Lung (tissue), 12 donors: ENCODE measurements around the gene ASB1. TPM values are rescaled to one million over a fixed set of nuclear protein-coding genes. Genes with fewer than 3 reads are reported as not detected.

Source experiments
- ATAC-seq: fragments of 200-7000 bp; cut with Tn5 transposase; one replicate; pipeline ENCODE4 v1.9.1; 2020; ENCODE audit warnings: moderate number of reproducible peaks; ENCODE audit not compliant: insufficient read depth, low FRiP score
- DNase-seq, 3 donors: peaks; one replicate each; pipeline ENCODE4 v3.0.0-alpha.2; 2013 to 2017
- H3K27ac ChIP-seq, 2 donors: one replicate each; pipeline ENCODE4 v1.5.1; 2013; ENCODE audit warnings: mild to moderate bottlenecking in 2 of 2, moderate library complexity in 2 of 2, control low read depth in 1 of 2, inconsistent platforms in 1 of 2, low read depth in 1 of 2, low read length in 1 of 2
- H3K27me3 ChIP-seq, 3 donors: one replicate each; pipeline ENCODE4 v1.5.1; 2013; ENCODE audit warnings: low read length in 2 of 3; ENCODE audit not compliant: control insufficient read depth in 3 of 3, insufficient read depth in 3 of 3
- H3K36me3 ChIP-seq, 4 donors: one replicate each; pipeline ENCODE4 v1.5.1; 2013; ENCODE audit warnings: low read length in 4 of 4, mild to moderate bottlenecking in 1 of 4, moderate library complexity in 1 of 4; ENCODE audit not compliant: control insufficient read depth in 4 of 4, insufficient read depth in 4 of 4
- H3K4me1 ChIP-seq, 5 donors: one replicate each; pipeline ENCODE4 v1.5.1; 2013; ENCODE audit warnings: low read length in 5 of 5, mild to moderate bottlenecking in 2 of 5, moderate library complexity in 1 of 5; ENCODE audit not compliant: control insufficient read depth in 5 of 5, insufficient read depth in 5 of 5
- H3K4me3 ChIP-seq: one replicate; pipeline ENCODE4 v1.5.1; 2013; ENCODE audit warnings: mild to moderate bottlenecking, control low read depth, moderate library complexity
- H3K9ac ChIP-seq, 2 donors: one replicate each; pipeline ENCODE4 v1.5.1; 2013; ENCODE audit warnings: low read length in 2 of 2, control low read depth in 1 of 2; ENCODE audit not compliant: insufficient read depth in 1 of 2
- H3K9me3 ChIP-seq, 4 donors: one replicate each; pipeline ENCODE4 v1.5.1; 2013; ENCODE audit warnings: low read length in 3 of 4, mild to moderate bottlenecking in 1 of 4, moderate library complexity in 1 of 4; ENCODE audit not compliant: control insufficient read depth in 4 of 4, insufficient read depth in 3 of 4
- CTCF ChIP-seq: IDR thresholded peaks from 2 replicates; pipeline ENCODE4 v1.5.1; 2012; ENCODE audit warnings: mild to moderate bottlenecking; ENCODE audit errors: control extremely low read depth, extremely low read depth
- WGBS, 2 donors: extraction: QIAGEN DNeasy Blood & Tissue Kit; methylation state at CpG; one replicate each; pipeline ENCODE4 v1.1.7; 2013; 5-methylcytosine and 5-hydroxymethylcytosine counted together
- polyA plus RNA-seq, 2 donors: library from polyadenylated mRNA; stranded (reverse); fragments of 200-250 nt; gene quantifications; one replicate each; pipeline ENCODE4 v1.2.1, GENCODE V29; 2013
- total RNA-seq, 2 donors: library from RNA; depleted of rRNA in 1 of 2; stranded (reverse); fragments of >200 nt in 1 of 2; gene quantifications; one replicate each; pipeline ENCODE4 v1.2.1, GENCODE V29; 2014 to 2021
- donor health status: control.
- donor health status: control.
- donor health status: Bipolar disorder and iron deficiency.
- donor health status: healthy.
- donor health status: DM: yes; HTN: yes; CAD: no.

ASB1 gene
- total and polyA plus RNA-seq, 4 donors, result 17.7 to 34.9 (median 20.6) TPM

GRCh38 chr2:238457927-238458324, 31.2 kb downstream of the ASB1 start:
- DNase-seq (no peak), ATAC-seq (no peak)
- Histone ChIP-seq H3K4me3 (no peak overlapping the region), H3K4me1 (peaks cover 0 to 6% (median 0%) of the 10 kb centered on the region in 5 donors), H3K9ac (no peak overlapping the region), H3K27me3 (no peaks in the 10 kb centered on the region), H3K27ac (no peak overlapping the region), H3K9me3 (peaks cover 0 to 4% (median 0%) of the 10 kb centered on the region in 4 donors), H3K36me3 (no peaks in the 10 kb centered on the region)
- TF ChIP-seq CTCF, result no peak
- WGBS, 2 donors, result 88 to 95% methylated on average over 3 of the region's 3 CpGs

- Histone ChIP-seq H3K4me3 (no peak overlapping the region), H3K36me3 (no peaks in the 10 kb centered on the region), H3K27me3 (no peaks in the 10 kb centered on the region), H3K9ac (no peak overlapping the region), H3K9me3 (peaks cover 0 to 4% (median 0%) of the 10 kb centered on the region in 4 donors), H3K27ac (no peak overlapping the region), H3K4me1 (peaks cover 0 to 6% (median 0%) of the 10 kb centered on the region in 5 donors)
- DNase-seq (no peak), ATAC-seq (no peak)
- TF ChIP-seq CTCF, result no peak
- 73 to 79% methylated on average over 12 of the region's 12 CpGs for WGBS, 2 donors
Observed at GRCh38 chr2:238458651-238459050, 31.9 kb downstream of the ASB1 start.

DNA sequence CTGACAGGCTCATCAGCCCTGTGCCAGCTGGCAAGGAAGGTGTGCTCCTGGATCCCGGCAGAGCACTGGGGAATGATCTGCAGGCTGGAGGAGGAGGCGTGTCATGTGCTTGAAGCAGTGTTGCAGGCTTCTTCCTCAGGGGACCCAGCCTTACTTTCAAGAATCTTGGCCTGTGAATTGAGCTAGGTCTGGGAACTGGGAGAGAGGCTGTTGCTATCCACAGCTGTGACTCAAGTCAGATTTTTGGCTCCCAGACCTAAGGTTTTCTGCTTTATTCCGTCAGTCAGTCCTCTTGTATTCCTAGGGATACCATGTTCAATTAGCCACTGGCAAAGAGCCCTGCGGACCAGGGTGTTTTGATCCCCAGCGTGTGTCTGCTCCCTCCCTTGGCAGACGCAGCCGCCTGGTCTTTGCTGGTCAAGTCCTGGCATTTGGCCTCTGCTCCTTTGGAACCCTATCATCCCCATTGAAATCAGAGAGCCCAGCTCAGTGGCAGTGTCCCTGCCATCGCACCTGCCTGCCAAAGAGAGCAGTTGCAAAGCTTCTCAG, 32.4 kb downstream of the ASB1 start:
- H3K36me3 ChIP-seq, result no peaks in the 10 kb centered on the region
- H3K9ac ChIP-seq, result no peak overlapping the region
- no peak overlapping the region for H3K27ac ChIP-seq
- ATAC-seq (no peak), DNase-seq (peak in 2 of 3 donors; percentile 20 to 62)
- 67 to 89% methylated on average over 8 of the region's 8 CpGs for WGBS, 2 donors
- H3K4me1 ChIP-seq, result peaks cover 0 to 6% (median 0%) of the 10 kb centered on the region in 5 donors
- peaks cover 0 to 4% (median 0%) of the 10 kb centered on the region in 4 donors for H3K9me3 ChIP-seq
- no peak for TF ChIP-seq CTCF
- H3K4me3 ChIP-seq, result no peak overlapping the region
- H3K27me3 ChIP-seq, result no peaks in the 10 kb centered on the region

DNA sequence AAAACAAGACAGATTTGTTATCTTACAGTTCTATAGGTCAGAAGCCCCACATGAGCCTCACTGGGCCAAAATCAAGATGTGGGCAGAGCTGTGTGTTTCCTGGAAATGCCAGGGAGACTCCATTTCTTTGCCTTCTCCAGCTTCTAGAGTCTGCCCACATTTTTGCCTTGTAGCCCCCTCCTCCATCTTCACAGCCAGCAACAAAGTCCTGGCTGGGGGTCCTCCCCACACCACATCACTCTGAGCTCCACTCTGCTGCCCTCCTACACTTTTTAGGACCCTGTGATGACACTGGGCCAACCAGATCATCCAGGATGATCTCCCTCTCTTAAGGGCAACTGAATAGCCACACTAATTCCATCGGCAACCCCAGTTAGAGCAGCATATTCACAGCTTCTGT, 34.3 kb downstream of the ASB1 start:
- TF ChIP-seq CTCF, result no peak
- 95 to 100% methylated on average over 1 of the region's 1 CpG for WGBS, 2 donors
- ATAC-seq, result no peak

More for the DNA sequence above, 34.3 kb downstream of the ASB1 start:
- H3K4me1 ChIP-seq, result peaks cover 0 to 6% (median 0%) of the 10 kb centered on the region in 5 donors
- no peak overlapping the region for H3K9ac ChIP-seq
- no peak for DNase-seq
- no peak overlapping the region for H3K4me3 ChIP-seq
- H3K27ac ChIP-seq, result no peak overlapping the region
- H3K27me3 ChIP-seq, result no peaks in the 10 kb centered on the region
- peaks cover 0 to under 1% (median 0%) of the 10 kb centered on the region in 4 donors for H3K9me3 ChIP-seq
- H3K36me3 ChIP-seq, result no peaks in the 10 kb centered on the region
